Lung (tissue), 12 donors: ENCODE measurements around the gene STUB1. TPM values are rescaled to one million over a fixed set of nuclear protein-coding genes. Genes with fewer than 3 reads are reported as not detected.

ENCODE experiments used
- ATAC-seq: fragments of 200-7000 bp; cut with Tn5 transposase; one replicate; pipeline ENCODE4 v1.9.1; 2020; ENCODE audit warnings: moderate number of reproducible peaks; ENCODE audit not compliant: insufficient read depth, low FRiP score
- DNase-seq, 3 donors: peaks; one replicate each; pipeline ENCODE4 v3.0.0-alpha.2; 2013 to 2017
- H3K27ac ChIP-seq, 2 donors: one replicate each; pipeline ENCODE4 v1.5.1; 2013; ENCODE audit warnings: mild to moderate bottlenecking in 2 of 2, moderate library complexity in 2 of 2, control low read depth in 1 of 2, inconsistent platforms in 1 of 2, low read depth in 1 of 2, low read length in 1 of 2
- H3K27me3 ChIP-seq, 3 donors: one replicate each; pipeline ENCODE4 v1.5.1; 2013; ENCODE audit warnings: low read length in 2 of 3; ENCODE audit not compliant: control insufficient read depth in 3 of 3, insufficient read depth in 3 of 3
- H3K36me3 ChIP-seq, 4 donors: one replicate each; pipeline ENCODE4 v1.5.1; 2013; ENCODE audit warnings: low read length in 4 of 4, mild to moderate bottlenecking in 1 of 4, moderate library complexity in 1 of 4; ENCODE audit not compliant: control insufficient read depth in 4 of 4, insufficient read depth in 4 of 4
- H3K4me1 ChIP-seq, 5 donors: one replicate each; pipeline ENCODE4 v1.5.1; 2013; ENCODE audit warnings: low read length in 5 of 5, mild to moderate bottlenecking in 2 of 5, moderate library complexity in 1 of 5; ENCODE audit not compliant: control insufficient read depth in 5 of 5, insufficient read depth in 5 of 5
- H3K4me3 ChIP-seq: one replicate; pipeline ENCODE4 v1.5.1; 2013; ENCODE audit warnings: mild to moderate bottlenecking, control low read depth, moderate library complexity
- H3K9ac ChIP-seq, 2 donors: one replicate each; pipeline ENCODE4 v1.5.1; 2013; ENCODE audit warnings: low read length in 2 of 2, control low read depth in 1 of 2; ENCODE audit not compliant: insufficient read depth in 1 of 2
- H3K9me3 ChIP-seq, 4 donors: one replicate each; pipeline ENCODE4 v1.5.1; 2013; ENCODE audit warnings: low read length in 3 of 4, mild to moderate bottlenecking in 1 of 4, moderate library complexity in 1 of 4; ENCODE audit not compliant: control insufficient read depth in 4 of 4, insufficient read depth in 3 of 4
- WGBS, 2 donors: extraction: QIAGEN DNeasy Blood & Tissue Kit; methylation state at CpG; one replicate each; pipeline ENCODE4 v1.1.7; 2013; 5-methylcytosine and 5-hydroxymethylcytosine counted together
- polyA plus RNA-seq, 2 donors: library from polyadenylated mRNA; stranded (reverse); fragments of 200-250 nt; gene quantifications; one replicate each; pipeline ENCODE4 v1.2.1, GENCODE V29; 2013
- total RNA-seq, 2 donors: library from RNA; depleted of rRNA in 1 of 2; stranded (reverse); fragments of >200 nt in 1 of 2; gene quantifications; one replicate each; pipeline ENCODE4 v1.2.1, GENCODE V29; 2014 to 2021
- TF ChIP-seq, protein P1 (sequence below): IDR thresholded peaks from 2 replicates; pipeline ENCODE4 v1.5.1; 2012; ENCODE audit warnings: mild to moderate bottlenecking; ENCODE audit errors: control extremely low read depth, extremely low read depth
- donor health status: control.
- donor health status: control.
- donor health status: Bipolar disorder and iron deficiency.
- donor health status: healthy.
- donor health status: DM: yes; HTN: yes; CAD: no.

The STUB1 gene
- total and polyA plus RNA-seq, 4 donors = 58.8 to 131 (median 122) TPM

DNA sequence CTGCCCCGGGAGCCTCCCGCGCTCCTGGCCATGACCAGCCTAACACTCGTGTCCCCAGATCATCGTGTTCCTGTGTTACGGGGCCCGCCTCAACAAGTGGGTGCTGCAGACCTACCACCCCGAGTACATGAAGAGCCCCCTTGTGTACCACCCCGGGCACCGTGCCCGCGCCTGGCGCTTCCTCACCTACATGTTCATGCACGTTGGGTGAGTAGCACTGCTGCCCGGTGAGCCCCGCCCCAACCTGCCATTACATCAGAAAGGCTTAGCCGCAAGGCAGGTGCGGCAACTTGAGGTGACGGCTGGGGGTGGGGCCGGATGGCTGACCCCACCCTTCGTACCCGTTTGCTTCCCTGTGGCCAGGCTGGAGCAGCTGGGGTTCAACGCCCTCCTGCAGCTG is 3.3 kb upstream of the STUB1 start:
- peaks cover 4 to 26% (median 17%) of the 10 kb centered on the region in 5 donors for H3K4me1 ChIP-seq
- ATAC-seq = no peak
- no peak overlapping the region for H3K9ac ChIP-seq

DNA sequence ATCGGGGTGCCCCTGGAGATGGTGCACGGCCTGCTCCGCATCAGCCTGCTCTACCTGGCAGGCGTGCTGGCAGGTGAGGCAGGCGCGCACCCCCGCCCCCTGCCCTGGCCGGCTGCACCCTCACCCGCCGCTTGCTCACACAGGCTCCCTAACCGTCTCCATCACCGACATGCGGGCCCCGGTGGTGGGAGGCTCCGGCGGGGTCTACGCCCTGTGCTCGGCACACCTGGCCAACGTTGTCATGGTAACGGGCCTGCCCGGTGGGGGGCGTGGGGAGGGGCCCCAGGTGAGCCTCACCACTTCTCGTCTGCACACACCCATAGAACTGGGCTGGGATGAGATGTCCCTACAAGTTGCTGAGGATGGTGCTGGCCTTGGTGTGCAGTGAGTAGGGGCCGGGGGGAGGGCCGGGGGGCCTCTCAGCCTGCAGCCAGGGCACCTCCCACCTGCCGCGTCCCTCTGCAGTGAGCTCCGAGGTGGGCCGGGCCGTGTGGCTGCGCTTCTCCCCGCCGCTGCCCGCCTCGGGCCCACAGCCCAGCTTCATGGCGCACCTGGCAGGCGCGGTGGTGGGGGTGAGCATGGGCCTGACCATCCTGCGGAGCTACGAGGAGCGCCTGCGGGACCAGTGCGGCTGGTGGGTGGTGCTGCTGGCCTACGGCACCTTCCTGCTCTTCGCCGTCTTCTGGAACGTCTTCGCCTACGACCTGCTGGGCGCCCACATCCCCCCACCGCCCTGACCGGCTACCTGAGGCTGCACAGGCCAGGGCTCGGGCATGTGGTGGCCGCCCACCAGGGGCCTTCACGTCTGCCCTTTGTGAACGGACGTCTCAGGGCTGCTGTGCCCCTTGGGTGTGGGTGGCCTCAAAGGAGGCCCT is 2.7 kb upstream of the STUB1 start:
- Histone ChIP-seq H3K27me3 (no peaks in the 10 kb centered on the region), H3K4me3 (no peak overlapping the region), H3K36me3 (peaks cover 7 to 24% (median 14%) of the 10 kb centered on the region in 4 donors), H3K4me1 (peaks cover 4 to 28% (median 17%) of the 10 kb centered on the region in 5 donors), H3K9ac (no peak overlapping the region), H3K9me3 (peaks cover 0 to 2% (median 0%) of the 10 kb centered on the region in 4 donors), H3K27ac (no peak overlapping the region)
- TF ChIP-seq, protein P1, sequence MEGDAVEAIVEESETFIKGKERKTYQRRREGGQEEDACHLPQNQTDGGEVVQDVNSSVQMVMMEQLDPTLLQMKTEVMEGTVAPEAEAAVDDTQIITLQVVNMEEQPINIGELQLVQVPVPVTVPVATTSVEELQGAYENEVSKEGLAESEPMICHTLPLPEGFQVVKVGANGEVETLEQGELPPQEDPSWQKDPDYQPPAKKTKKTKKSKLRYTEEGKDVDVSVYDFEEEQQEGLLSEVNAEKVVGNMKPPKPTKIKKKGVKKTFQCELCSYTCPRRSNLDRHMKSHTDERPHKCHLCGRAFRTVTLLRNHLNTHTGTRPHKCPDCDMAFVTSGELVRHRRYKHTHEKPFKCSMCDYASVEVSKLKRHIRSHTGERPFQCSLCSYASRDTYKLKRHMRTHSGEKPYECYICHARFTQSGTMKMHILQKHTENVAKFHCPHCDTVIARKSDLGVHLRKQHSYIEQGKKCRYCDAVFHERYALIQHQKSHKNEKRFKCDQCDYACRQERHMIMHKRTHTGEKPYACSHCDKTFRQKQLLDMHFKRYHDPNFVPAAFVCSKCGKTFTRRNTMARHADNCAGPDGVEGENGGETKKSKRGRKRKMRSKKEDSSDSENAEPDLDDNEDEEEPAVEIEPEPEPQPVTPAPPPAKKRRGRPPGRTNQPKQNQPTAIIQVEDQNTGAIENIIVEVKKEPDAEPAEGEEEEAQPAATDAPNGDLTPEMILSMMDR = no peak
- ATAC-seq (no peak), DNase-seq (no peak)
- WGBS, 2 donors = 54 to 62% methylated on average over 47 to 57 of the region's 57 CpGs

More for the DNA sequence above, 3.3 kb upstream of the STUB1 start:
- Histone ChIP-seq H3K27me3 (no peaks in the 10 kb centered on the region), H3K27ac (no peak overlapping the region), H3K36me3 (peaks cover 5 to 24% (median 14%) of the 10 kb centered on the region in 4 donors), H3K4me3 (no peak overlapping the region), H3K9me3 (peaks cover 0 to 4% (median 0%) of the 10 kb centered on the region in 4 donors)
- no peak for DNase-seq
- TF ChIP-seq, protein P1 = no peak
- 49 to 63% methylated on average over 23 of the region's 23 CpGs for WGBS, 2 donors

DNA sequence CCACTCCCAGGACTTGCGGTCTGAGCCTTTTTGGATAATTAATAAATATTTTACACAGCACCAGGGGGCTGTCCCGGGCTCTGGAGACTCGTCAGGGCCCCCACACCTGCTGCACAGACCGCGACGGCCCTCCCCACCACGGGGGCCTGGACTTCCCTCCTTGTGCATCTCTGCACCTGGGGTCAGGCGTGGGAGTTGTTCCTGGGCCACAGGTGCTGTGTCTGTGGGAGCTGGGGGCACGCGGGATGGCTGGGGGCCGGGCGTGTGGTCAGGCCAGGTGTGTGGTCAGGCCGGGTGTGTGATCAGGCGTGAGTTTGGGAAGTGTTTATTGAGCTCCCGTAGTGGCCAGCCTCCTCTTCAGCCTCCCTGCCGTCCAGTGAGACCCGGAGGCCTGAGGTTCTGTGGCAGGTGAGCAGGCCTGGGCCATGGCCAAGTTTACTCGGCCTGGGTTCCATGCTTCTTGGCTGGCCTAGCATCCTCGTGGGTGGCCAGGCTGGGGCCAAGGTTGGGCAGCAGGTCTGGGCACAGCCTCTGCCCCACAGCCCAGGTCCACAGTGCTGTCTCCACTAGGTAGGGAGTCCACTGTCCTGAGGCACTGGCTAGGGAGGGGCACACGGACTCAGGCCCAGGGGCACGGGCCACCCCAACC is 1.9 kb upstream of the STUB1 start:
- H3K9me3 ChIP-seq = no peaks in the 10 kb centered on the region
- TF ChIP-seq, protein P1 = no peak
- peaks cover 4 to 34% (median 20%) of the 10 kb centered on the region in 5 donors for H3K4me1 ChIP-seq
- H3K9ac ChIP-seq = no peak overlapping the region
- H3K4me3 ChIP-seq = no peak overlapping the region
- no peaks in the 10 kb centered on the region for H3K27me3 ChIP-seq
- 80 to 84% methylated on average over 19 to 21 of the region's 21 CpGs for WGBS, 2 donors
- ATAC-seq = no peak
- peaks cover 6 to 23% (median 15%) of the 10 kb centered on the region in 4 donors for H3K36me3 ChIP-seq
- DNase-seq = no peak
- no peak overlapping the region for H3K27ac ChIP-seq
